ENCODE measurements around the gene KLK7. TPM values are rescaled to one million over a fixed set of nuclear protein-coding genes. Genes with fewer than 3 reads are reported as not detected.

Gene KLK7
- total and polyA plus RNA-seq, 10 of the 15 experiments (the other 5 are each of a cell fraction or from before 2014, with no cell fraction given) = not detected

DNA sequence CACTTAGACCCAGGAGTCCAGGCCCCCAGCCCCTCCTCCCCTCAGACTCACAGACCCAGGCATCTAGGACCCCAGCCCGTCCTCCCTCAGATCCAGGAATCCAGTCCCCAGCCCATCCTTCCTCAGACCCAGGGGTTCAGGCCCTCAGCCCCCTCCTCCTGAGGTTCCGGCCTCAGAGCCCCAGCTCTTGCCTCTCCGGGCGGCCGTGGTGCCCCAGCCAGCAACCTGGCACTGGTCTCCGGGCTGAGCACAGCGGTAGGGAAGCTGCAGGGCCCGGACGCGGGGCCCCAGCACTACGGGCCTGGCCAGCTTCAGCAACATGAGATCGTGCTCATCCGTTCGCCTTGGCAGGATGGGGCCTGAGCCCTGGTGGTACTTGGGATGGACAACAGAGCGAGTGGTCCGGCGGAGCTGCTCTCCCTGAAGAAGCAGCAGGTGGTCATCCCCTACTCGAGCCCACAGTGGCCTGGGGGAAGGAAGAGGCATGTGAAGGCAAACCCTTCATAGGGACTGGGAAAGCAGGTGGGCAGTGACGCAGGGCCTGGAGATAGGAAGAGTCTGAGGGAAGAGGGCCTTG is 32.1 kb upstream of the KLK7 start (continued):
- TF ChIP-seq ATF2 (IDR thresholded peaks at IDR 0.05; ENCODE audit: low read length) (no peak), EGR1 (IDR thresholded peaks at IDR 0.05; ENCODE audit: borderline replicate concordance in 1 of 2, low read depth in 2 of 2, low read length in 2 of 2) (no peak), POU2F2 (IDR thresholded peaks at IDR 0.05; ENCODE audit: borderline replicate concordance, low read depth, low read length) (no peak), NR2C2 (IDR thresholded peaks at IDR 0.05; ENCODE audit: borderline replicate concordance, control insufficient read depth, insufficient read length, low read depth) (no peak)

GRCh38 chr19:51014242-51014641 is 30.5 kb upstream of the KLK7 start:
- FAIRE-seq = no peak
- DNase-seq (ENCODE audit: low read depth, low spot score) = no peak
- Histone ChIP-seq H3K4me1 (ENCODE audit: control insufficient read depth, insufficient read depth, low read length) (no peaks in the 10 kb centered on the region), H3K27me3 (replicated peaks in 1 of 2; ENCODE audit: control insufficient read depth in 2 of 2, insufficient read depth in 2 of 2, low read length in 1 of 2) (no peaks in the 10 kb centered on the region; a peak in 2 of 4 replicates), H3K4me3 (no peak overlapping the region), H3K79me2 (ENCODE audit: control insufficient read depth, insufficient read depth, low read length) (no peaks in the 10 kb centered on the region), H3K9ac (ENCODE audit: control insufficient read depth, insufficient read depth, low read length) (no peak overlapping the region), H3K9me3 (replicated peaks; ENCODE audit: control insufficient read depth, insufficient read depth, low read length) (no peaks in the 10 kb centered on the region; the same call in 2 of the 3 replicates), H4K20me1 (ENCODE audit: control insufficient read depth, insufficient read depth) (no peaks in the 10 kb centered on the region), H2AFZ (ENCODE audit: control insufficient read depth, low read depth, low read length) (no peak overlapping the region), H3K27ac (ENCODE audit: control insufficient read depth, insufficient read depth) (no peak overlapping the region), H3K36me3 (ENCODE audit: control insufficient read depth in 2 of 2, insufficient read depth in 2 of 2, low read length in 1 of 2) (no peaks in the 10 kb centered on the region), H3K4me2 (ENCODE audit: control insufficient read depth, insufficient read depth) (no peak overlapping the region)
- no peak for ATAC-seq
- CTCF ChIA-PET = no interaction called here
- BruUV-seq (replicated peaks) = no TSS peak
- SMC1A ChIA-PET (ENCODE audit: uncharacterized antibody, unreplicated experiment) = no interaction called here
- intact Hi-C loops (cut with micrococcal nuclease; ENCODE audit: unreplicated experiment) = no loop called here
- in situ Hi-C loops (cut with MboI) = no loop called here
- POLR2A ChIA-PET = no interaction called here
- WGBS (ENCODE audit: insufficient coverage, insufficient replicate concordance, low lambda C conversion rate, missing lambda C conversion rate) = 33% methylated on average over 6 of the region's 6 CpGs
- RAD21 ChIA-PET (ENCODE audit: unreplicated experiment) = no interaction called here
- TF ChIP-seq, protein P1, sequence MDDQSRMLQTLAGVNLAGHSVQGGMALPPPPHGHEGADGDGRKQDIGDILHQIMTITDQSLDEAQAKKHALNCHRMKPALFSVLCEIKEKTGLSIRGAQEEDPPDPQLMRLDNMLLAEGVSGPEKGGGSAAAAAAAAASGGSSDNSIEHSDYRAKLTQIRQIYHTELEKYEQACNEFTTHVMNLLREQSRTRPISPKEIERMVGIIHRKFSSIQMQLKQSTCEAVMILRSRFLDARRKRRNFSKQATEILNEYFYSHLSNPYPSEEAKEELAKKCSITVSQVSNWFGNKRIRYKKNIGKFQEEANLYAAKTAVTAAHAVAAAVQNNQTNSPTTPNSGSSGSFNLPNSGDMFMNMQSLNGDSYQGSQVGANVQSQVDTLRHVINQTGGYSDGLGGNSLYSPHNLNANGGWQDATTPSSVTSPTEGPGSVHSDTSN (IDR thresholded peaks at IDR 0.05; ENCODE audit: insufficient replicate concordance, low read depth, low read length) = no peak
- TF ChIP-seq NR2F1 (conservative IDR thresholded peaks at IDR 0.05) (no peak), ATF3 (IDR thresholded peaks at IDR 0.05; ENCODE audit: borderline replicate concordance, extremely low read depth, low read depth, low read length) (no peak), ZBED1 (IDR thresholded peaks at IDR 0.05; ENCODE audit: borderline replicate concordance) (no peak), EGR1 (IDR thresholded peaks at IDR 0.05; ENCODE audit: borderline replicate concordance in 1 of 2, low read depth in 2 of 2, low read length in 2 of 2) (no peak), IKZF1 (conservative IDR thresholded peaks at IDR 0.05) (no peak), ZNF217 (IDR thresholded peaks at IDR 0.05) (no peak)
- TF ChIP-seq, protein P2, sequence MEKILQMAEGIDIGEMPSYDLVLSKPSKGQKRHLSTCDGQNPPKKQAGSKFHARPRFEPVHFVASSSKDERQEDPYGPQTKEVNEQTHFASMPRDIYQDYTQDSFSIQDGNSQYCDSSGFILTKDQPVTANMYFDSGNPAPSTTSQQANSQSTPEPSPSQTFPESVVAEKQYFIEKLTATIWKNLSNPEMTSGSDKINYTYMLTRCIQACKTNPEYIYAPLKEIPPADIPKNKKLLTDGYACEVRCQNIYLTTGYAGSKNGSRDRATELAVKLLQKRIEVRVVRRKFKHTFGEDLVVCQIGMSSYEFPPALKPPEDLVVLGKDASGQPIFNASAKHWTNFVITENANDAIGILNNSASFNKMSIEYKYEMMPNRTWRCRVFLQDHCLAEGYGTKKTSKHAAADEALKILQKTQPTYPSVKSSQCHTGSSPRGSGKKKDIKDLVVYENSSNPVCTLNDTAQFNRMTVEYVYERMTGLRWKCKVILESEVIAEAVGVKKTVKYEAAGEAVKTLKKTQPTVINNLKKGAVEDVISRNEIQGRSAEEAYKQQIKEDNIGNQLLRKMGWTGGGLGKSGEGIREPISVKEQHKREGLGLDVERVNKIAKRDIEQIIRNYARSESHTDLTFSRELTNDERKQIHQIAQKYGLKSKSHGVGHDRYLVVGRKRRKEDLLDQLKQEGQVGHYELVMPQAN (conservative IDR thresholded peaks at IDR 0.05) = no peak
